Measurements from ENCODE around the gene ALDH9A1.
"Not testable (repeated sequence)": the region's sequence is repeated elsewhere in the genome, so short reads cannot be mapped to it uniquely, and the experiment has no call there.

ALDH9A1 gene

DNA sequence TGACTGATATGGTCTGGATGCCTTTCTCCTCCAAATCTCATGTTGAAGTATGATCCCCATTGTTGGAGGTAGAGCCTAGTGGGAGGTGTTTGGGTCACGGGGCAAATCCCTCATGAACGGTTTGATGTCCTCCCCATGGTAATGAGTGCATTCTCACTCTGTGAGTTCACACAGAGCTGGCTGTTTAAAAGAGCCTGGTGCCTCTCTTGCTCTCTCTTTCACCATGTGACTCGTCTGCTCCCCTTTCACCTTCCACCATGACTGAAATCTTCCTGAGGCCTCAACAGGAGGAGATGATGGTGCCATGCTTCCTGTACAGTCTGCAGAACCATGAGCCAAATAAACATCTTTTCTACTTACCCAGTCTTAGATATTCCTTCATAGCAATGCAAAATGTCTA, 30.2 kb downstream of the ALDH9A1 start:
- no peak for TF ChIP-seq CTCF (IDR thresholded peaks at IDR 0.05; ENCODE audit: control extremely low read depth, extremely low read depth, low read depth, missing control alignments)
- POLR2A ChIA-PET, result no interaction called here
- no peak for DNase-seq (ENCODE audit: extremely low spot score)
- CTCF ChIA-PET, result interaction anchor here (2.6 kb wide), 1 partner anchor 18 kb away, joined by 9 read pairs; no protein-coding TSS in a partner anchor

DNA sequence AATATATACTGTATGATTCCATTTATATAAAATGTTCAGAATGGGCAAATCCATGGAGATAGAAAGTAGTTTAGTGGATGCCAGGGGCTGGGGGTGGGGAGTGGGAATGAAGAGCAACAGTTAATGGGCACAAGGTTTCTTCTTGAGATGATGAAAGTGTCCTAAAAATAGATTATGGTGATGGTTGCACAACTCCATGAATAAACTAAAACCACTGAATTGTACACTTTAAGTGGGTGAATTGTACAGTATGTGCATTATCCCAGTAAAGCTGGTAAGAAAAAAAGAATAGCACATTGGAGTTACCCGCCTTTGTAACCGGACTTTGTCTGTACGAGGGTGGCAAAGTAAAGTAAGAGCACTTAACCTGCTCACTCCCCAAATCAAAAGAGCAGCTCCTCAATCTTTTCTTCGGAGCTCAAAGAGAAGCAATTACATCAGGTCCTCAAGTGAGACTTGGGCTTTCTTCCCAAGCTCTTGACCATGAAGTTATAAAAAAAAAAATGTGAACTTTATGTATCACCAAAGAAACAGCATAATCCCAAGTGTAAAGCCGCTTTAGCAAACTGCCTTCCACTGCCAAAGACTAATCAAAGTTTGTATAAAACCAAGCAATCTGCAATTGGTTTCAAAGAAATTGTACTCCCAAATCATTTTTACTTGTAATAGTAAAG, 32.1 kb downstream of the ALDH9A1 start:
- POLR2A ChIA-PET, result no interaction called here
- CTCF ChIA-PET, result interaction anchor here (1.1 to 2.6 kb wide), 4 partner anchors 11 to 20 kb away, joined by 3 to 9 read pairs (median 4); no protein-coding TSS in a partner anchor
- no peak for TF ChIP-seq CTCF (IDR thresholded peaks at IDR 0.05; ENCODE audit: control extremely low read depth, extremely low read depth, low read depth, missing control alignments)
- DNase-seq (ENCODE audit: extremely low spot score), result no peak

- TF ChIP-seq CTCF (IDR thresholded peaks at IDR 0.05; ENCODE audit: control extremely low read depth, extremely low read depth, low read depth, missing control alignments), result no peak
- DNase-seq (ENCODE audit: extremely low spot score), result no peak
- ChIA-PET CTCF (interaction anchor here (1.7 to 2.0 kb wide), 2 partner anchors 15 to 28 kb away, joined by 4 to 5 read pairs; no protein-coding TSS in a partner anchor), POLR2A (interaction anchor here (0.6 kb wide), 1 partner anchor 10 kb away, joined by 3 read pairs; no protein-coding TSS in a partner anchor)
These were observed 36.2 kb downstream of the ALDH9A1 start for GRCh38 chr1:165662186-165662585.

DNA sequence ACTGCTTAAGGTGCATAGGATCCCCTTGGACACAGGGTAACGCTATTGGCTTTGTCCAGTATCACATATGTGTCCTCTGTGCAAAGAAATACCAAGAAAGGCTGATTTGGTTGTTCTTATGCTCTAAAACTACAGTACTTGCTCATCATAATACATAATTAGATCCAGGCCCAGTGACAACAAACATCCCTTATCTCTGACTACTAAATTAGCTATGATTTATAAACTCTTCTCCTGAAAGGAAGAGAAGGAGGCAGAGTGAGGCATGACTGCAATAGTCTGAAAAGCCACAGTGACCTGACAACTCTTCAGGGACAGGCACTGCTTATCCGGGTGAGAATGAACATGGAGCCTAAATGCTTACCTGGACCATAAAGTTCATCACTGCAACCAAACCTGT, 36.7 kb downstream of the ALDH9A1 start:
- POLR2A ChIA-PET, result interaction anchor here (0.6 kb wide), 1 partner anchor 20 kb away, joined by 5 read pairs; no protein-coding TSS in a partner anchor
- CTCF ChIA-PET, result interaction anchor here (0.7 to 2.0 kb wide), 3 partner anchors 14 to 36 kb away, joined by 4 to 5 read pairs (median 4); partner anchors contain the start of gene ALDH9A1
- no peak for TF ChIP-seq CTCF (IDR thresholded peaks at IDR 0.05; ENCODE audit: control extremely low read depth, extremely low read depth, low read depth, missing control alignments)
- DNase-seq (ENCODE audit: extremely low spot score), result no peak

DNA sequence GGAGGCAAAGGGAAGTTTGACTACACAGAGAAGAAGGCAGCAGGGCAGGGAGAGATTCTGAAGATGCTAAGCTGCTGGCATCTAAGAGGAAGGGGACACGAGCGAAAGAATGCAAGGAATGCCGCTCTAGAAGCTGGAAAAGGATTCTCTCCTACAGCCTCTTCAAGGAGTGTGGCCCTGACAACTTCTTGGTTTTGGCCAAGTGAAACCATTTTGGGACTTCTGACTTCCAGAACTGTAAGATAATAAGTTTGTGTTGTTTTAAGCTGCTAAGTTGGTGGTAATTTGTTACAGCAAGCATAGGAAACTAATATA, 38.8 kb downstream of the ALDH9A1 start:
- POLR2A ChIA-PET, result no interaction called here
- CTCF ChIA-PET, result interaction anchor here (1.0 to 1.3 kb wide), 2 partner anchors 11 to 22 kb away, joined by 3 read pairs; no protein-coding TSS in a partner anchor
- TF ChIP-seq CTCF (IDR thresholded peaks at IDR 0.05; ENCODE audit: control extremely low read depth, extremely low read depth, low read depth, missing control alignments), result no peak
- DNase-seq (ENCODE audit: extremely low spot score), result no peak

DNA sequence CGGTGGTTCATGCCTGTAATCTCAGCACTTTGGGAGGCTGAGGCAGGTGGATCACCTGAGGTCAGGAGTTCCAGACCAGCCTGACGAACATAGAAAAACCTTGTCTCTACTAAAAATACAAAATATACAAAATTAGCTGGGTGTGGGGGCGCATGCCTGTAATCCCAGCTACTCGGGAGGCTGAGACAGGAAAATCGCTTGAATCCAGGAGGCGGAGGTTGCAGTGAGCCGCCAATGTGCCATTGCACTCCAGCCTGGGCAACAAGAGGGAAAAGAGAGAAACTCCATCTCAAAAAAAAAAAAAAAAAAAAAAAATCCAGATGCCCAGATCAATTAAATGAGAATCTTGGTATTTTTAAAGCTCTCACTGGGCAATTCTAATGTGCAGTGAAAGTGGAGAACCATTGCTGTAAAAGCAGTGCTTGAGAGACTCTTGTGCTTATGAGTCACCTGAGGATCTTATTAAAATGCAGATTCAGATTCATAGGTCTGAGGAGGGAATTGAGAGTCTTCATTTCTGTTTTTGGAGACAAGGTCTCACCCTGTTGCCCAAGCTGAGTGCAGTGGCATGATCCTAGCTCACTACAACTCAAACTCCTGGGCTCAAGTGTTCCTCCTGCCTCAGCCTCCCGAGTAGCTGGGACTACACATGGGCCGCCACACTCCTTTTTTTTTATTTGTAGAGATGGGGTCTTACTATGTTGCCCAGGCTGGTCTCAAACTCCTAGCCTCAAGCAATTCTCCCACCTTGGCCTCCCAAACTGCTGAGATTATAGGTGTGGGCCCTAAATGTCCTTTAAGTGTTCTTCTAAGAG, 39.4 kb downstream of the ALDH9A1 start:
- DNase-seq (ENCODE audit: extremely low spot score); POLR2A ChIA-PET: not testable (repeated sequence)
- CTCF ChIA-PET, result interaction anchor here (1.0 to 1.3 kb wide), 3 partner anchors 11 to 23 kb away, joined by 3 to 8 read pairs (median 3); no protein-coding TSS in a partner anchor
